MCF 10A (cell line): Measurements from ENCODE around the gene HOXD9. TPM values are rescaled to one million over a fixed set of nuclear protein-coding genes. Genes with fewer than 3 reads are reported as not detected.

Experiments used
- BruUV-seq: library from RNA; stranded (reverse); fragments of 400-500 nt; replicated peaks from 2 replicates; lab custom pipeline; 2021; lab: Mats Ljungman, UMichigan
- CTCF ChIA-PET: fragments of 300-600 bp; sonication (Branson Sonifier 250); formaldehyde crosslinking; extraction: SDS; loops from one replicate; lab custom pipeline; 2021; ENCODE audit warnings: antibody characterized with exemption, inconsistent platforms; lab: Yijun Ruan, JAX
- POLR2A ChIA-PET: fragments of 300-600, 350-650 bp; sonication (Branson Sonifier 250); formaldehyde crosslinking; extraction: SDS; loops from one replicate; lab custom pipeline; 2020; ENCODE audit warnings: antibody characterized with exemption, inconsistent platforms; lab: Yijun Ruan, JAX
- DNase-seq: peaks from one replicate; pipeline ENCODE4 v3.0.0-alpha.2; 2018; ENCODE audit not compliant: unreplicated experiment
- H3K27ac Mint-ChIP-seq: one replicate; pipeline ENCODE4 v1.8.0; 2022; ENCODE audit warnings: mild to moderate bottlenecking, low read depth, mixed read lengths; ENCODE audit not compliant: unreplicated experiment
- H3K27me3 Mint-ChIP-seq: one replicate; pipeline ENCODE4 v1.8.0; 2022; ENCODE audit warnings: mixed read lengths; ENCODE audit not compliant: insufficient read depth, unreplicated experiment
- H3K36me3 Mint-ChIP-seq: one replicate; pipeline ENCODE4 v1.8.0; 2022; ENCODE audit warnings: mild to moderate bottlenecking, moderate library complexity, mixed read lengths; ENCODE audit not compliant: insufficient read depth, unreplicated experiment
- H3K4me1 Mint-ChIP-seq: one replicate; pipeline ENCODE4 v1.8.0; 2022; ENCODE audit warnings: mixed read lengths; ENCODE audit not compliant: insufficient read depth, unreplicated experiment
- H3K4me3 Mint-ChIP-seq: one replicate; pipeline ENCODE4 v1.8.0; 2022; ENCODE audit warnings: mild to moderate bottlenecking, moderate library complexity, mixed read lengths; ENCODE audit not compliant: unreplicated experiment
- H3K9me3 Mint-ChIP-seq: one replicate; pipeline ENCODE4 v1.8.0; 2022; ENCODE audit warnings: mixed read lengths; ENCODE audit not compliant: unreplicated experiment
- CTCF ChIP-seq: fragments of 200-600 bp; IDR thresholded peaks from one replicate; pipeline ENCODE4 v1.8.0; 2022; ENCODE audit warnings: antibody characterized with exemption, mild to moderate bottlenecking; ENCODE audit not compliant: unreplicated experiment
- intact Hi-C: fragments of 100-400 bp; cut with micrococcal nuclease; formaldehyde crosslinking; loops from 2 replicates; pipeline ENCODE4 v1.14.1; 2022
- total RNA-seq: library from RNA; stranded (reverse); gene quantifications from 2 replicates; pipeline ENCODE4 v1.2.3, GENCODE V29; 2022

Gene HOXD9
- total RNA-seq, 1 experiment from 2014 or later = not detected

GRCh38 chr2:176114930-176115625, 7.4 kb upstream of the HOXD9 start:
- POLR2A ChIA-PET = interaction anchor here (0.7 kb wide), 1 partner anchor 529 kb away, joined by 3 read pairs; no protein-coding TSS in a partner anchor
- peaks cover 41% of the 10 kb centered on the region for H3K27me3 Mint-ChIP-seq
- H3K9me3 Mint-ChIP-seq = no peaks in the 10 kb centered on the region
- CTCF ChIA-PET = interaction anchor here (1.4 kb wide), 1 partner anchor 12 kb away, joined by 4 read pairs; no protein-coding TSS in a partner anchor
- intact Hi-C loops = no loop called here
- BruUV-seq = no TSS peak
- no peak for TF ChIP-seq CTCF
- H3K4me3 Mint-ChIP-seq = no peak overlapping the region
- no peak for DNase-seq
- no peak overlapping the region for H3K27ac Mint-ChIP-seq
- H3K36me3 Mint-ChIP-seq = no peaks in the 10 kb centered on the region
- no peaks in the 10 kb centered on the region for H3K4me1 Mint-ChIP-seq

DNA sequence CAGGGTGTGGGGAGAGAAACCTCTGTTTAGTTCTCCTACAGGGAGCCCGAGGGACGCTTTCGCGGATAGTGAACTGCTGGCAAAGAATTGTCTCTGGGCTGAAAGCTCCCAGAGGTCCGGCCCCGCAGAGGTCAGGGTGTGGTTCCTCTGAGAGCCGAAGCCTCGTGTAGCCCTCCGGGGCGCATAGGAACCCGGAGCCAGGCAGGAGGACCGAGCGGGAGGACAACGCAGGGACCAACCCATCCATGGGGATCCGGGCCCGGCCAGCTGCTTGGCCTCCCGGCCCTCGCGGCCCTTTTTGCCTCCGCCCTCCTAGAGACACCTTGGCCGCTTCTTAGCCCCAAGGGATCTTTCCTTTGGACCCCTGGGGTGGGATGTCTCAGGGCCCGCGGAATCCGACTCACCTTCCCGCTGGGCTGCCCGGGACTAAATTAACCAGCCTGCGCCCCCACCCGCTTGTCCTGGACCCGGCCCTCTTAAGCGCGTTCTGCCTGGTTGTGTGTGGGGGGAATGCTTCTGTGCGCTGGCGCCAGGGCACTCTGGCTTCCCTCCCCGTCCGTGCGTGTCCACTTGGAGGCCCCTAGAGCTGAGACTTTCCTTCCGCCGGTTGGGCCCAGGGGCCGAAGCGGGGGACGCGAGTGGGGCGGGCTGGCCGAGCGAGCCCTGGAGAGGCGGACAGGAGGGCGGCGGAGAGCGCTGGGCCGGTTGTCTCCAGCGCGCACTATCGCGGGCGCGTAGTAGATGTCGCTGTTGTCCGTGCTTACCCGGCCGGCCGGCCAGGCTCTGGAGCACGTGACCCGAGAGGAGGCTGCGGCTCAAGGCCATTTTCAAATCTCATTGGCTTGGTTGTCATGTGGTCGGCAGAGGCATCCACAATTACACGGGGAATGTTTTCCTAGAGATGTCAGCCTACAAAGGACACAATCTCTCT, 6.4 kb upstream of the HOXD9 start, which contains the start of gene HOXD10:
TSS of gene HOXD10 (plus strand) at position 896 of the 931 bp plus-strand sequence. CDS start 56 bp downstream, outside the sequence.
- POLR2A ChIA-PET = no interaction called here
- intact Hi-C loops = no loop called here
- Mint-ChIP-seq H3K4me1 (no peaks in the 10 kb centered on the region), H3K27me3 (peaks cover 48% of the 10 kb centered on the region), H3K27ac (no peak within 1 kb of the TSS), H3K36me3 (no peaks in the 10 kb centered on the region), H3K9me3 (no peaks in the 10 kb centered on the region), H3K4me3 (peak within 1 kb of the TSS; percentile 28)
- CTCF ChIA-PET = interaction anchor here (0.6 to 1.9 kb wide), 5 partner anchors 9 to 1032 kb away, joined by 3 to 12 read pairs (median 3); partner anchors contain the start of gene HOXD11
- no peak for TF ChIP-seq CTCF
- BruUV-seq = no TSS peak
- DNase-seq = no peak

- Mint-ChIP-seq H3K9me3 (no peaks in the 10 kb centered on the region), H3K36me3 (no peaks in the 10 kb centered on the region), H3K4me3 (peak overlapping the region; percentile 28), H3K27me3 (peaks cover 48% of the 10 kb centered on the region), H3K4me1 (no peaks in the 10 kb centered on the region), H3K27ac (no peak overlapping the region)
- intact Hi-C loops = no loop called here
- DNase-seq = no peak
- no peak for TF ChIP-seq CTCF
- CTCF ChIA-PET = interaction anchor here (0.6 to 1.9 kb wide), 3 partner anchors 10 to 19 kb away, joined by 3 to 12 read pairs (median 5); no protein-coding TSS in a partner anchor
- no TSS peak for BruUV-seq
- POLR2A ChIA-PET = no interaction called here
These were observed 5.2 kb upstream of the HOXD9 start for GRCh38 chr2:176117162-176117822.
